ENCODE data around the gene LIN54.

Gene LIN54

GRCh38 chr4:83002329-83002728 is 8.3 kb downstream of the LIN54 start:
- no peak for DNase-seq
- Histone ChIP-seq H3K36me3 (replicated peaks; ENCODE audit: insufficient read depth, low read length) (no peaks in the 10 kb centered on the region), H2AFZ (ENCODE audit: low read length) (no peak overlapping the region), H4K20me1 (ENCODE audit: insufficient read depth, low read length) (no peaks in the 10 kb centered on the region; the same call in 1 of the 2 replicates), H3K27ac (ENCODE audit: low read length) (no peak overlapping the region), H3K9me2 (replicated peaks; ENCODE audit: insufficient read depth, low read length) (no peaks in the 10 kb centered on the region), H3K4me3 (ENCODE audit: low read length) (no peak overlapping the region), H3K9ac (ENCODE audit: low read length) (no peak overlapping the region), H3F3A (ENCODE audit: insufficient read depth, low read length) (no peaks in the 10 kb centered on the region), H3K79me2 (ENCODE audit: low read length) (peaks cover 93% of the 10 kb centered on the region), H3K9me3 (replicated peaks; ENCODE audit: insufficient read depth, low read length) (no peaks in the 10 kb centered on the region), H3K27me3 (replicated peaks; ENCODE audit: insufficient read depth, low read length) (no peaks in the 10 kb centered on the region), H3K4me2 (ENCODE audit: low read depth, low read length) (no peak overlapping the region), H3K4me1 (ENCODE audit: low read length) (no peaks in the 10 kb centered on the region)
- TF ChIP-seq CTCF (IDR thresholded peaks at IDR 0.05; ENCODE audit: low read length) (no peak), EZH2phosphoT487 (IDR thresholded peaks at IDR 0.05; ENCODE audit: low read length) (no peak), EZH2 (optimal IDR thresholded peaks at IDR 0.05; ENCODE audit: low read depth, low read length) (no peak)

- no peak overlapping the region for H3K4me3 ChIP-seq (ENCODE audit: low read length)
- H3K36me3 ChIP-seq (replicated peaks; ENCODE audit: insufficient read depth, low read length): no peaks in the 10 kb centered on the region
- no peak overlapping the region for H3K27ac ChIP-seq (ENCODE audit: low read length)
- TF ChIP-seq EZH2phosphoT487 (IDR thresholded peaks at IDR 0.05; ENCODE audit: low read length): no peak
- TF ChIP-seq EZH2 (optimal IDR thresholded peaks at IDR 0.05; ENCODE audit: low read depth, low read length): no peak
- TF ChIP-seq CTCF (IDR thresholded peaks at IDR 0.05; ENCODE audit: low read length): no peak
- H3K9me2 ChIP-seq (replicated peaks; ENCODE audit: insufficient read depth, low read length): no peaks in the 10 kb centered on the region
- H3K79me2 ChIP-seq (ENCODE audit: low read length): peaks cover 92% of the 10 kb centered on the region
- H3K4me1 ChIP-seq (ENCODE audit: low read length): no peaks in the 10 kb centered on the region
- no peak overlapping the region for H2AFZ ChIP-seq (ENCODE audit: low read length)
- H3K9ac ChIP-seq (ENCODE audit: low read length): no peak overlapping the region
- no peak overlapping the region for H3K4me2 ChIP-seq (ENCODE audit: low read depth, low read length)
- no peaks in the 10 kb centered on the region for H3F3A ChIP-seq (ENCODE audit: insufficient read depth, low read length)
- H3K27me3 ChIP-seq (replicated peaks; ENCODE audit: insufficient read depth, low read length): no peaks in the 10 kb centered on the region
- no peaks in the 10 kb centered on the region for H3K9me3 ChIP-seq (replicated peaks; ENCODE audit: insufficient read depth, low read length)
- H4K20me1 ChIP-seq (ENCODE audit: insufficient read depth, low read length): peaks cover 5% of the 10 kb centered on the region; the same call in 1 of the 2 replicates
- DNase-seq: no peak
These were observed 11.7 kb downstream of the LIN54 start for GRCh38 chr4:82998898-82999297.

GRCh38 chr4:82994834-82995233 is 15.8 kb downstream of the LIN54 start:
- H2AFZ ChIP-seq (ENCODE audit: low read length): no peak overlapping the region
- no peak overlapping the region for H3K27ac ChIP-seq (ENCODE audit: low read length)
- no peaks in the 10 kb centered on the region for H3K27me3 ChIP-seq (replicated peaks; ENCODE audit: insufficient read depth, low read length)
- no peak overlapping the region for H3K9ac ChIP-seq (ENCODE audit: low read length)
- H3K4me2 ChIP-seq (ENCODE audit: low read depth, low read length): no peak overlapping the region
- H4K20me1 ChIP-seq (ENCODE audit: insufficient read depth, low read length): peaks cover 10% of the 10 kb centered on the region
- H3K79me2 ChIP-seq (ENCODE audit: low read length): peaks cover 89% of the 10 kb centered on the region
- H3K4me3 ChIP-seq (ENCODE audit: low read length): no peak overlapping the region
- H3K9me3 ChIP-seq (replicated peaks; ENCODE audit: insufficient read depth, low read length): no peaks in the 10 kb centered on the region
- no peaks in the 10 kb centered on the region for H3K36me3 ChIP-seq (replicated peaks; ENCODE audit: insufficient read depth, low read length)
- TF ChIP-seq CTCF (IDR thresholded peaks at IDR 0.05; ENCODE audit: low read length): no peak
- TF ChIP-seq EZH2 (optimal IDR thresholded peaks at IDR 0.05; ENCODE audit: low read depth, low read length): no peak
- TF ChIP-seq EZH2phosphoT487 (IDR thresholded peaks at IDR 0.05; ENCODE audit: low read length): no peak
- DNase-seq: no peak
- no peaks in the 10 kb centered on the region for H3K9me2 ChIP-seq (replicated peaks; ENCODE audit: insufficient read depth, low read length)
- peaks cover 4% of the 10 kb centered on the region for H3F3A ChIP-seq (ENCODE audit: insufficient read depth, low read length)
- 0 out of 2 replicates have a peak, but pooled peaks cover 4% of the 10 kb centered on the region for H3K4me1 ChIP-seq (ENCODE audit: low read length)
